DOHH2 (cell line): ENCODE measurements around the gene FOXB2.

Experiments used
- EZH2phosphoT487 ChIP-seq: fragments of 200-600 bp; sonication (generic); IDR thresholded peaks from 2 replicates; pipeline ENCODE4 v1.6.1; 2017; ENCODE audit warnings: borderline replicate concordance, mild to moderate bottlenecking, antibody characterized with exemption, low read length, moderate library complexity, mixed read lengths
- TF ChIP-seq, protein P1 (sequence below): fragments of 200-600 bp; sonication (generic); IDR thresholded peaks from one replicate; pipeline ENCODE4 v1.5.1; 2014; ENCODE audit warnings: antibody characterized with exemption, mild to moderate bottlenecking, low read depth, low read length; ENCODE audit not compliant: poor library complexity, severe bottlenecking

DNA sequence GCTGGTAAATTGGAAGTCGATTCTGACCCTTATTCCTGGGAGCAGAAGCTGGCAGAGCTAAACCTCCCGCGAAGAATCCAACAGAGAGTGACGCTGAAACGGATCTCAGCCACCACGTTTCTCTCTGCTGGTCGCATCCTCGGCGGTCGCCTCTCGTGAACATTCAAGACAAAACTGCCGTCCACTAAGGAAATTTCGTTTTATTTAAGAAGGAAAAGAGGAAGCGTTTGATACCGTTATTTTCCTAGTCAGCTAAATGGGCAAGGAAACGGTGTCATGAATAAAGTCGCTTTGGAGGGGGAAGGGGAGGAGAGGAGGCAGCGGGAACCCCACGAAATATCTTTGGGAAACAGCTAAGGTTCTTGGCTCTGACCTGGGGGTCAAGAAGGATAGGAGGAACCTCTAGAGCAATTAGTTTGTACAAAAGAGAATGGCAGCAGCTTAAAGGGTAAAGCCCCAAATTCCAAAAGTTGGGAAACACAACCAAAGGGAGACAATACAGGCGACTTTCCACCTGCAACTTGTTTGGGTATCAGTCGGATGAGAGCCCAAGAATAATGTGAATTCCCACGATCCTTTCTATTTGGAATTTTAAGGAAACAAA, 1.9 kb downstream of the FOXB2 start:
- TF ChIP-seq, protein P1, sequence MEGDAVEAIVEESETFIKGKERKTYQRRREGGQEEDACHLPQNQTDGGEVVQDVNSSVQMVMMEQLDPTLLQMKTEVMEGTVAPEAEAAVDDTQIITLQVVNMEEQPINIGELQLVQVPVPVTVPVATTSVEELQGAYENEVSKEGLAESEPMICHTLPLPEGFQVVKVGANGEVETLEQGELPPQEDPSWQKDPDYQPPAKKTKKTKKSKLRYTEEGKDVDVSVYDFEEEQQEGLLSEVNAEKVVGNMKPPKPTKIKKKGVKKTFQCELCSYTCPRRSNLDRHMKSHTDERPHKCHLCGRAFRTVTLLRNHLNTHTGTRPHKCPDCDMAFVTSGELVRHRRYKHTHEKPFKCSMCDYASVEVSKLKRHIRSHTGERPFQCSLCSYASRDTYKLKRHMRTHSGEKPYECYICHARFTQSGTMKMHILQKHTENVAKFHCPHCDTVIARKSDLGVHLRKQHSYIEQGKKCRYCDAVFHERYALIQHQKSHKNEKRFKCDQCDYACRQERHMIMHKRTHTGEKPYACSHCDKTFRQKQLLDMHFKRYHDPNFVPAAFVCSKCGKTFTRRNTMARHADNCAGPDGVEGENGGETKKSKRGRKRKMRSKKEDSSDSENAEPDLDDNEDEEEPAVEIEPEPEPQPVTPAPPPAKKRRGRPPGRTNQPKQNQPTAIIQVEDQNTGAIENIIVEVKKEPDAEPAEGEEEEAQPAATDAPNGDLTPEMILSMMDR: no peak
- no peak for TF ChIP-seq EZH2phosphoT487
